Loucy (cell line): ENCODE measurements around the gene KIAA0319L.

ENCODE experiments used
- CTCF ChIP-seq: fragments of 200-600 bp; sonication (generic); conservative IDR thresholded peaks from 2 replicates; pipeline ENCODE4 v1.5.1; 2014; ENCODE audit warnings: mild to moderate bottlenecking, antibody characterized with exemption, low read length
- EZH2phosphoT487 ChIP-seq: fragments of 200-600 bp; IDR thresholded peaks from 2 replicates; pipeline ENCODE4 v1.6.1; 2018; ENCODE audit warnings: antibody characterized with exemption, mild to moderate bottlenecking, moderate library complexity, borderline replicate concordance

GRCh38 chr1:35598895-35599294 is 41.7 kb upstream of the KIAA0319L start:
- TF ChIP-seq CTCF (no peak), EZH2phosphoT487 (no peak)
